Endodermal cell (in vitro differentiated cells): ENCODE data around the gene WDR26. TPM values are rescaled to one million over a fixed set of nuclear protein-coding genes. Genes with fewer than 3 reads are reported as not detected.
A peak's percentile ranks its signal among the peaks of the same experiment; 100 is the strongest.

Experiments used
- DNase-seq: peaks from one replicate; pipeline ENCODE4 v3.0.0-alpha.2; 2017
- H3K27ac ChIP-seq: 2 replicates; pipeline ENCODE4 v1.5.1; 2013; ENCODE audit warnings: mild to moderate bottlenecking, low read depth, low read length, moderate library complexity
- H3K27me3 ChIP-seq: 2 replicates; pipeline ENCODE4 v1.6.1; 2013; ENCODE audit warnings: mild to moderate bottlenecking, low read length, moderate library complexity; ENCODE audit not compliant: insufficient read depth, control insufficient read depth, poor library complexity, severe bottlenecking
- H3K36me3 ChIP-seq: 2 replicates; pipeline ENCODE4 v1.7.0; 2013; ENCODE audit warnings: mild to moderate bottlenecking, low read length, moderate library complexity; ENCODE audit not compliant: control insufficient read depth, insufficient read depth
- H3K4me1 ChIP-seq: one replicate; pipeline ENCODE4 v1.7.0; 2013; ENCODE audit warnings: low read length; ENCODE audit not compliant: control insufficient read depth, insufficient read depth
- H3K4me3 ChIP-seq: 2 replicates; pipeline ENCODE4 v1.5.1; 2013; ENCODE audit warnings: mild to moderate bottlenecking, low read length, moderate library complexity
- H3K9ac ChIP-seq: 2 replicates; pipeline ENCODE4 v1.6.1; 2013; ENCODE audit warnings: mild to moderate bottlenecking, low read length, moderate library complexity; ENCODE audit not compliant: poor library complexity, severe bottlenecking; ENCODE audit errors: extremely low read depth
- H3K9me3 ChIP-seq: 2 replicates; pipeline ENCODE4 v1.6.1; 2013; ENCODE audit warnings: mild to moderate bottlenecking, low read length, moderate library complexity; ENCODE audit not compliant: control insufficient read depth
- H3K27ac Mint-ChIP-seq: 2 replicates; pipeline ENCODE4 v1.8.0; 2020; ENCODE audit warnings: mixed read lengths
- H3K27me3 Mint-ChIP-seq: 2 replicates; pipeline ENCODE4 v1.8.0; 2021; ENCODE audit warnings: mild to moderate bottlenecking, mixed read lengths; ENCODE audit not compliant: insufficient read depth
- H3K36me3 Mint-ChIP-seq: 2 replicates; pipeline ENCODE4 v1.8.0; 2020; ENCODE audit warnings: low read depth, mixed read lengths
- H3K4me1 Mint-ChIP-seq: 2 replicates; pipeline ENCODE4 v1.8.0; 2020; ENCODE audit warnings: mixed read lengths
- H3K4me3 Mint-ChIP-seq: 2 replicates; pipeline ENCODE4 v1.8.0; 2020; ENCODE audit warnings: mild to moderate bottlenecking, moderate library complexity, mixed read lengths
- H3K9me3 Mint-ChIP-seq: 2 replicates; pipeline ENCODE4 v1.8.0; 2020; ENCODE audit warnings: mild to moderate bottlenecking, mixed read lengths
- WGBS, 2 experiments: methylation state at CpG; one replicate each; pipeline versions ENCODE4 v1.1.5 to v1.1.7; 2013; ENCODE audit warnings: missing lambda C conversion rate in 2 of 2, mixed read lengths in 1 of 2; ENCODE audit not compliant: insufficient coverage in 1 of 2, insufficient read length in 1 of 2; 5-methylcytosine and 5-hydroxymethylcytosine counted together
- total RNA-seq, 2 donors: library from RNA; stranded (reverse); fragmentation: NEBNext Ultra II Directional in 1 of 2; extraction: Animal tissue kit (Norgen Biotek cat#: 25700) in 1 of 2; gene quantifications; 2 replicates in 1 of 2; 3 replicates in 1 of 2; pipeline ENCODE4 v1.2.1, GENCODE V29; 2021
- TF ChIP-seq, protein P1 (sequence below): fragments of 200-600 bp; sonication (generic); conservative IDR thresholded peaks from 2 replicates; pipeline ENCODE4 v1.5.0; 2021; ENCODE audit warnings: antibody characterized with exemption, mild to moderate bottlenecking

Gene WDR26
- total RNA-seq, 2 donors from 2014 or later = 75.9 to 79.0 TPM

DNA sequence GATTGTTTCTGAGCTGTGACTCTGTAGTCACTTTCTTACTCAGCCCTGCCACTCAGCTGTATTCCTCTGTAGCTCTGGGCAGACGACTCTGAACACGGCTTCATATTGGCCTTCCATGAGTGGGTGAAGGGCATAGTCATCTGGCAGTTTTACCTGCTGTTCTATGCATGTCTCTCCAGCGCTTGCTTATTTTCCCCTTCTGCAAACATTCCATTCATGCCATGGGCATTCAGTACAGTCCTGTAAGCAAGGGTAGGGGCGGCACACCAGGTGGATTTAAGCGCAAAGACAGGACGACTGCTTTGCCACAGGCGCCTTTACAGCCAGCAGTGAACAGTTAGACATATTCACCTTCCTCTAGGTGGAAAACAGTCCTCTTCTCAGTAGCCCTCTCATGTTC is 4.4 kb upstream of the WDR26 start:
- Mint-ChIP-seq H3K36me3 (peaks cover 4% of the 10 kb centered on the region), H3K9me3 (no peaks in the 10 kb centered on the region), H3K4me1 (peaks cover 14% of the 10 kb centered on the region), H3K4me3 (no peak overlapping the region), H3K27ac (peak overlapping the region; percentile 45), H3K27me3 (no peaks in the 10 kb centered on the region)
- H3K9me3 ChIP-seq = no peaks in the 10 kb centered on the region
- no peaks in the 10 kb centered on the region for H3K27me3 ChIP-seq
- no peak for DNase-seq
- TF ChIP-seq, protein P1, sequence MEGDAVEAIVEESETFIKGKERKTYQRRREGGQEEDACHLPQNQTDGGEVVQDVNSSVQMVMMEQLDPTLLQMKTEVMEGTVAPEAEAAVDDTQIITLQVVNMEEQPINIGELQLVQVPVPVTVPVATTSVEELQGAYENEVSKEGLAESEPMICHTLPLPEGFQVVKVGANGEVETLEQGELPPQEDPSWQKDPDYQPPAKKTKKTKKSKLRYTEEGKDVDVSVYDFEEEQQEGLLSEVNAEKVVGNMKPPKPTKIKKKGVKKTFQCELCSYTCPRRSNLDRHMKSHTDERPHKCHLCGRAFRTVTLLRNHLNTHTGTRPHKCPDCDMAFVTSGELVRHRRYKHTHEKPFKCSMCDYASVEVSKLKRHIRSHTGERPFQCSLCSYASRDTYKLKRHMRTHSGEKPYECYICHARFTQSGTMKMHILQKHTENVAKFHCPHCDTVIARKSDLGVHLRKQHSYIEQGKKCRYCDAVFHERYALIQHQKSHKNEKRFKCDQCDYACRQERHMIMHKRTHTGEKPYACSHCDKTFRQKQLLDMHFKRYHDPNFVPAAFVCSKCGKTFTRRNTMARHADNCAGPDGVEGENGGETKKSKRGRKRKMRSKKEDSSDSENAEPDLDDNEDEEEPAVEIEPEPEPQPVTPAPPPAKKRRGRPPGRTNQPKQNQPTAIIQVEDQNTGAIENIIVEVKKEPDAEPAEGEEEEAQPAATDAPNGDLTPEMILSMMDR = no peak
- WGBS, 2 experiments = 86 to 93% methylated on average over 7 of the region's 7 CpGs
- no peaks in the 10 kb centered on the region for H3K4me1 ChIP-seq
- H3K36me3 ChIP-seq = no peaks in the 10 kb centered on the region
- H3K27ac ChIP-seq = no peak overlapping the region
- no peak overlapping the region for H3K4me3 ChIP-seq
- H3K9ac ChIP-seq = no peak overlapping the region

DNA sequence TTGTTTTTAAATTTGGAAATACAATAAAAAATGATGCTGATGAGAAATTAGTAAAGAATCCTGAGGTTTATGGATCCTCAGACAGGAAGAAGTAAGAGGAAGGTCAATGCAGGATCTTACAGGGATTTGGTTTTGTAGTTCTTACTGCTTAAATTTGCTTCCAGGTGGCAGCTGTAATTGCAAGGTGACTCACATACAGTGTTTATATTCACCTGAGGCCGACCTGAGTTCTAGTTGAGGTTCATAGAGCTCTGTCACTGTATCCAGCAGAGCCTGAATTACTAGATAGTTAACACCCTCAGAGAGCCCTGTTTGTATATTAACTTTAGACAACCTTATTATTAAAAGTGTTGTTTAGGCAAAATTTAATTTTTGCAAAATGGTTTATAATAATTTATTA is 1.4 kb upstream of the WDR26 start:
- Histone ChIP-seq H3K9me3 (no peaks in the 10 kb centered on the region), H3K27me3 (no peaks in the 10 kb centered on the region), H3K36me3 (peaks cover 5% of the 10 kb centered on the region), H3K4me1 (peaks cover 3% of the 10 kb centered on the region), H3K27ac (no peak overlapping the region), H3K4me3 (peak overlapping the region; percentile 89), H3K9ac (no peak overlapping the region)
- TF ChIP-seq, protein P1 = no peak
- peaks cover 33% of the 10 kb centered on the region for H3K4me1 Mint-ChIP-seq
- no peaks in the 10 kb centered on the region for H3K9me3 Mint-ChIP-seq
- 74% methylated on average over 1 of the region's 1 CpG; no CpG with 5 or more reads in 1 of the 2 experiments for WGBS, 2 experiments
- no peak for DNase-seq
- H3K36me3 Mint-ChIP-seq = peaks cover 9% of the 10 kb centered on the region
- no peaks in the 10 kb centered on the region for H3K27me3 Mint-ChIP-seq
- H3K4me3 Mint-ChIP-seq = peak overlapping the region; percentile 75
- no peak overlapping the region for H3K27ac Mint-ChIP-seq

DNA sequence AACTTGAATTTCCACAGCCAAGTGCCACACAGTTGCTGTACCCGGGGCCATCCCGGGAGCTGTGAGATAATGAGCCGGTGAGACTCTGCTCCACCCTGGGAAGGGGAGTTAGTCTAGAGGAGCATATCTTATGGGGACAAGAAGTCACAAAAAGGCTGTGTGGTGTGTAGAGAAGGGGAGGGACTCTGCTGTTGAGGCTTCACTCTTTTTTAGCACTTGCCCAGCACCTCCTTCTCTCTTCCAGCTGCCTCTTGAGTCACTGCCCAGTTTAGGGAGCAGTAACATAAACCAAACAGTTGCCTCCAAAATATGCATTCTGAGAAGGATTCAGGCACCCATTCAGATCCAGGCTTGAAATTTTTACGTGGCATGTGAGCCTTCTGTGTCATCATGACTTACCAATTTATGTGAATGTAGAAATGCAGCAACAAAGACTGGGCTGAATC is 744 bp upstream of the WDR26 start:
- Histone ChIP-seq H3K4me1 (peaks cover 3% of the 10 kb centered on the region), H3K36me3 (peaks cover 11% of the 10 kb centered on the region), H3K9ac (peak overlapping the region; percentile 58), H3K4me3 (peak overlapping the region; percentile 89), H3K27me3 (no peaks in the 10 kb centered on the region), H3K27ac (no peak overlapping the region), H3K9me3 (no peaks in the 10 kb centered on the region)
- Mint-ChIP-seq H3K4me3 (peak overlapping the region; percentile 75), H3K4me1 (peaks cover 38% of the 10 kb centered on the region), H3K9me3 (no peaks in the 10 kb centered on the region), H3K36me3 (peaks cover 14% of the 10 kb centered on the region), H3K27me3 (no peaks in the 10 kb centered on the region), H3K27ac (peak overlapping the region; percentile 95)
- DNase-seq = no peak
- TF ChIP-seq, protein P1 = no peak
- 19 to 21% methylated on average over 4 of the region's 4 CpGs for WGBS, 2 experiments
